BE2C (cell line): ENCODE data around the gene CCDC157.

Experiments
- DNase-seq: peaks from one replicate; pipeline ENCODE4 v3.0.0-alpha.2; 2020
- H3K27me3 ChIP-seq: fragments of 250-450 bp; sonication (Bioruptor Pico); 2 replicates; pipeline ENCODE4 v1.5.1; 2020; ENCODE audit warnings: mild to moderate bottlenecking
- H3K36me3 ChIP-seq: fragments of 250-450 bp; sonication (Bioruptor Pico); 2 replicates; pipeline ENCODE4 v1.5.1; 2020; ENCODE audit warnings: mild to moderate bottlenecking
- H3K4me1 ChIP-seq: fragments of 250-450 bp; sonication (Bioruptor Pico); 2 replicates; pipeline ENCODE4 v1.5.1; 2020
- H3K4me3 ChIP-seq: 2 replicates; pipeline ENCODE4 v1.5.1; 2011; ENCODE audit warnings: low read depth, low read length
- H3K9me3 ChIP-seq: fragments of 250-450 bp; sonication (Bioruptor Pico); 2 replicates; pipeline ENCODE4 v1.5.1; 2020
- TF ChIP-seq, protein P1 (sequence below): IDR thresholded peaks from 2 replicates; pipeline ENCODE4 v1.5.1; 2012; ENCODE audit warnings: mild to moderate bottlenecking, low read depth, low read length

The CCDC157 gene

DNA sequence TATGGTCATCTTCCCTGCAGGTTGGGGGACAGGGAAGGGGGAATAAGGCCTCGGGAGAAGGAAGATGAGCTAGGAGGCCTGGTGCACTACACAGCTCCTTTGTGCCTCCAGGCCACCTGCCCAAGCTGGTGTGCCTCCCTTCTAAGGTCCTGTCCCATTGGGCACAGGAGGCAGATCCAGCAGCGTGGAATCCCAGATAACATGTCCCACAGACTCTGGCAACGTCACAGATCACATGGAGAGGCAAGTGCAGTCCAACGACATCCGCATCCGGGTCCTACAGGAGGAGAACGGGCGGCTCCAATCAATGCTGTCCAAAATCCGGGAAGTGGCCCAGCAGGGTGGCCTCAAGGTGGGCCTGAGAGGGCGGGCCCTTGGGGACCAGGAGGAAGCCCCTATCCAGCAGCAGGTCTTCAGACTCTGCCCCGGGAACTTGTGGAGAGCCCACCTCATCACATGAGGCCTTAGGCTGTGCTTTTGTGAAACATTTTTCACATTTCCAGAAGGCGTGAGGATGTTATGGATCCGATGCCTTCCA lies 18.6 kb downstream of the CCDC157 start:
- H3K36me3 ChIP-seq: no peaks in the 10 kb centered on the region
- DNase-seq: peak; percentile 2
- no peak overlapping the region for H3K4me3 ChIP-seq
- peaks cover 6% of the 10 kb centered on the region; the same call in 1 of the 2 replicates for H3K4me1 ChIP-seq
- no peaks in the 10 kb centered on the region for H3K27me3 ChIP-seq
- no peaks in the 10 kb centered on the region for H3K9me3 ChIP-seq
- TF ChIP-seq, protein P1, sequence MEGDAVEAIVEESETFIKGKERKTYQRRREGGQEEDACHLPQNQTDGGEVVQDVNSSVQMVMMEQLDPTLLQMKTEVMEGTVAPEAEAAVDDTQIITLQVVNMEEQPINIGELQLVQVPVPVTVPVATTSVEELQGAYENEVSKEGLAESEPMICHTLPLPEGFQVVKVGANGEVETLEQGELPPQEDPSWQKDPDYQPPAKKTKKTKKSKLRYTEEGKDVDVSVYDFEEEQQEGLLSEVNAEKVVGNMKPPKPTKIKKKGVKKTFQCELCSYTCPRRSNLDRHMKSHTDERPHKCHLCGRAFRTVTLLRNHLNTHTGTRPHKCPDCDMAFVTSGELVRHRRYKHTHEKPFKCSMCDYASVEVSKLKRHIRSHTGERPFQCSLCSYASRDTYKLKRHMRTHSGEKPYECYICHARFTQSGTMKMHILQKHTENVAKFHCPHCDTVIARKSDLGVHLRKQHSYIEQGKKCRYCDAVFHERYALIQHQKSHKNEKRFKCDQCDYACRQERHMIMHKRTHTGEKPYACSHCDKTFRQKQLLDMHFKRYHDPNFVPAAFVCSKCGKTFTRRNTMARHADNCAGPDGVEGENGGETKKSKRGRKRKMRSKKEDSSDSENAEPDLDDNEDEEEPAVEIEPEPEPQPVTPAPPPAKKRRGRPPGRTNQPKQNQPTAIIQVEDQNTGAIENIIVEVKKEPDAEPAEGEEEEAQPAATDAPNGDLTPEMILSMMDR: no peak

DNA sequence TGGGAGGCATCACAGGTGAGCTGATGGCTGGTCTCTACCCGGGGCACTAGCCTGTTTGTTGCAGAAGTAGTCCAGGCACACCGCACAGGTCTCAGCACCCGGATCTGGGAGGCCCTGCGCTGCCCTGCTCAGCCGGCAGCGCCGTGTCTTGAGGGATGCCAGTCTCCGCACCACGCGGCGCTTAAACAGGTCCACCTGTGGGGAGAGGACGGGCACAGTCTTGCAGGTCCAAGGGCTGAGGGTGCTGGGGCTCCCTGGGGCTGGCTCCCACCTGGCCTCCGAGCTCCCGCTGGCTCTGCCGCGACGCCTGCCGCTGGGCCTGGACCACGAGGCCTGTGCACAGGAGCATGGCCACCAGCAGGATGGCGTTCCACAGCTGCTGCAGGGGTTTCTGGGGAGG lies 23.2 kb downstream of the CCDC157 start:
- DNase-seq: no peak
- H3K9me3 ChIP-seq: no peaks in the 10 kb centered on the region
- no peaks in the 10 kb centered on the region for H3K4me1 ChIP-seq
- no peaks in the 10 kb centered on the region for H3K27me3 ChIP-seq
- TF ChIP-seq, protein P1: no peak
- H3K36me3 ChIP-seq: no peaks in the 10 kb centered on the region
- no peak overlapping the region for H3K4me3 ChIP-seq

DNA sequence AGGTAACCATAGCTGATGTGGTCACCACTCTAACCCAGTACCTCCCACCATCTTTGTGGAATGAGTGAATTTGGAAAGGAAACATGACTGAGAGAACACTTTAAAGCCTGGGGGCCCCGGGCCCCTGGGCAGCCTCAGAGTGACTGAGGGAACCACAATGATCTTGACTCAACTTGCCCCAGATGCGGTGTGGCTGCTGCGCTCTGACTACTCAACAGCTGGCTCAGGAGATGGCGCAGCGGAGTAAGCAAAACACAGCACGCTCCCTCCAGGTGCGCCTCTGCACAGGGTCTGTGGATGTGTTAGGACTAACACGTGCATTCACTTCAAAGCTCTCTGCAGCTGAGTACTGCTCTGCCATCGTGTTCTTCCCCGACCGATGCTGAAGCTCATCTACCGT lies 24.5 kb downstream of the CCDC157 start:
- no peaks in the 10 kb centered on the region for H3K36me3 ChIP-seq
- no peaks in the 10 kb centered on the region for H3K9me3 ChIP-seq
- no peaks in the 10 kb centered on the region for H3K27me3 ChIP-seq
- DNase-seq: no peak
- no peaks in the 10 kb centered on the region for H3K4me1 ChIP-seq
- no peak overlapping the region for H3K4me3 ChIP-seq
- TF ChIP-seq, protein P1: no peak

DNA sequence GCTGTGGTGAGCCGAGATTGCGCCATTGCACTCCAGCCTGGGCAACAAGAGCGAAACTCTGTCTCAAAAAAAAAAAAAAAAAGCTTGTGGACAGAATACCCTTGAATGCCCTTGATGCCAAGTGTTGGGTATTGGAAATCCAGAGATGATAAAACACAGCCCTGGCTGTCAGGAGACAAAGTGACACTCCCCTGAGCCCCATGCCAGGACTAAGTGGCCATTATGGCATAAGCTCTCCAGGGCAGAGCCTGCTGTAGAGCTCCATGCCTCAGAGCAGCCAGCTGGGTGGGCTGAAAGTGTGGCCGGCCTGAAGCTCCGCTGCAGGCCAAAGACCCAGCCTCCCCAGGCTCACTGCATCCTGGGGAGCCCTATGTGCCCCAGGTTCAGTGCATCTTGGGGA lies 25.5 kb downstream of the CCDC157 start:
- H3K4me1 ChIP-seq: no peaks in the 10 kb centered on the region
- H3K36me3 ChIP-seq: no peaks in the 10 kb centered on the region
- TF ChIP-seq, protein P1: no peak
- no peaks in the 10 kb centered on the region for H3K27me3 ChIP-seq
- no peaks in the 10 kb centered on the region for H3K9me3 ChIP-seq
- no peak overlapping the region for H3K4me3 ChIP-seq
- DNase-seq: no peak

DNA sequence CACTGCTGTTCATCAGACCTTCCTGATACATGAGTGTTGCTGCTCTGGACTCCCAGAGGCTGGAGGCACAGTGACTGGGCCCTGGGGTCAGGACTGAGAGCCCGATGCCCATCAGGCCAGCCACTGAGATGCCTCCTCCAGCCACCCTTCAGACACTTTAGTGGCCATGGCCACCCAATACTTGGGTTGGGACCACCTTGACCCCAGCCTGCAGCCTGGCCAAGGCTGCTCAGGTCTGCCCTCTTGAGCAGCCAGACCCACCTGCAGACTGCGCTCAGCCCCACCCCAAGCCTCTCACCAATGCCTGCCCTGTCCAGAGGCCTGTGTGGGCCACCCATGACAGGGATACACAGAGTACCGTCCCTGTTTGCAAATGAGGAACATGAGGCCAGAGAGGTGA lies 26.3 kb downstream of the CCDC157 start:
- Histone ChIP-seq H3K27me3 (no peaks in the 10 kb centered on the region), H3K4me1 (no peaks in the 10 kb centered on the region), H3K9me3 (no peaks in the 10 kb centered on the region), H3K4me3 (no peak overlapping the region), H3K36me3 (no peaks in the 10 kb centered on the region)
- DNase-seq: peak; percentile 3
- TF ChIP-seq, protein P1: no peak

DNA sequence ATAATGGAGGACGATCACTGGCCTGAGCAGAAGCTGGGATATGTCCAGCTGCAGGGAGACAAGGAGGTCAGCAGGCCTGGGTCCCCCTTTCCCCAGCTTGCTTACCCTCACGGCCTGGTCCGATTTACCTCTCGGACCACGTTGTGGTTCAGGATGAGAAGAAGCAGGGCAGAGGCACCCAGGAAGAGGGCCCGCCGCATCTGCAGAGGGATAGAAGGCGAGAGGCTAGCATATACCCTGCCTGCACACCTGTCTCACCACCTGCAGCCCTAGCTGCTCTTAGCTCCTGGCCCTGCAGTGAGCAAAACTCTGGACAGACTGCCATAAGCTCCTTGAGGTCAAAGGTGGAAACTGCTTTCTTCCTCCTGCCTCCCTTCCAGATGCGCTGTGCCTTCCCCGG lies 29.1 kb downstream of the CCDC157 start:
- Histone ChIP-seq H3K9me3 (no peaks in the 10 kb centered on the region), H3K4me3 (no peak overlapping the region), H3K4me1 (no peaks in the 10 kb centered on the region), H3K36me3 (no peaks in the 10 kb centered on the region), H3K27me3 (no peaks in the 10 kb centered on the region)
- TF ChIP-seq, protein P1: no peak
- no peak for DNase-seq
